ENCODE results near the gene RAMACL. TPM values are rescaled to one million over a fixed set of nuclear protein-coding genes. Genes with fewer than 3 reads are reported as not detected.
"Not testable (repeated sequence)": the region's sequence is repeated elsewhere in the genome, so short reads cannot be mapped to it uniquely, and the experiment has no call there.

The RAMACL gene
- total RNA-seq, 1 experiment from 2014 or later: not detected

DNA sequence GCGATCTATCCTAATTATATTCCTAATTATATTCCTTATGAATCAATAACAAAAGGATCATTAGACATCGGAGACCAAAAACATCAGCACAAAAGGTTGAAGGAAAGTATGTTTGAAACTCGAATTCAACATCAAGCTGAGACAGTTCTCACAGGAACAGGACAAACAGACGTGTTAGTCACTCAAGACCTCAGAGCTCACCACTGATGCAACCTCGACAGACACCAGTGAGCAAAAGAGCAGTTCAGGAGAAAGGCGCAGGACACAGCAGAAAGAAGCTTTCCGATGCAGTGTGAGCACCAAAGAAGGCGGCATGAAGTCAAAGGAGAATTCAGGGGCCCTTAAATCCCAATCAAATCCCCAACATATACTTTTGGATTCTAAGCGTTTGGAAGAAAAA is 6.3 kb upstream of the RAMACL start:
- Histone ChIP-seq H3K27me3 (ENCODE audit: control insufficient read depth, insufficient read depth, low read length) (no peaks in the 10 kb centered on the region), H3K4me3 (ENCODE audit: insufficient read depth, low read depth, low read length) (no peak overlapping the region), H3K36me3 (replicated peaks; ENCODE audit: control insufficient read depth, insufficient read depth, low read length) (no peaks in the 10 kb centered on the region)
- no peak for DNase-seq

DNA sequence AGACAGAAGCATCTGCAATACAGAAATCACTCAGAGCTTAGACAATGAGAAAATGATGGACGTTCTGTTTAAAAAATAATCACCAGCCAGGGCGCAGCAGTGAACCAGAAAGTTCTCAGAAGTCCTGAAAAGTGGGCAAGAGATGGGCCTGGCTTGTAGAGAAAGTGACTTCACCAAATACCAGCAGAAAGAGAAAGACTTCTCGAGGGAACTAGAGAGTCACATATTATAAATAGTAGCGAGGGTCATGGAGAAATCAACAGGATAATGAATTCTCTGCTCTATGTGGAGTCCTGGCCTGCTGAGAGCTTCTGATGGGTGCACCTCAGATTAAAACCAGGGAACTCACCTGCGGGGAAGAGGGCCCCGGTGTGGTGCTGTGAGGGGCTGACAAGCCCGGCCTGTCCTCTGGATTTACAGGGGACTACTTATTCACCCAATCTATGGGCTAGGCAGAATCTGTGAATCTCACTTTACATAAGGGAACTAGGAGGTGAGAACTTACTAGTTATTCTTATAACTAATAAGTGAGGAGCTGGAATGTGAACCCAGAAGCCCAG is 5.6 kb upstream of the RAMACL start:
- Histone ChIP-seq H3K4me3 (ENCODE audit: insufficient read depth, low read depth, low read length) (no peak overlapping the region), H3K27me3 (ENCODE audit: control insufficient read depth, insufficient read depth, low read length) (no peaks in the 10 kb centered on the region), H3K36me3 (replicated peaks; ENCODE audit: control insufficient read depth, insufficient read depth, low read length) (no peaks in the 10 kb centered on the region)
- DNase-seq: no peak

DNA sequence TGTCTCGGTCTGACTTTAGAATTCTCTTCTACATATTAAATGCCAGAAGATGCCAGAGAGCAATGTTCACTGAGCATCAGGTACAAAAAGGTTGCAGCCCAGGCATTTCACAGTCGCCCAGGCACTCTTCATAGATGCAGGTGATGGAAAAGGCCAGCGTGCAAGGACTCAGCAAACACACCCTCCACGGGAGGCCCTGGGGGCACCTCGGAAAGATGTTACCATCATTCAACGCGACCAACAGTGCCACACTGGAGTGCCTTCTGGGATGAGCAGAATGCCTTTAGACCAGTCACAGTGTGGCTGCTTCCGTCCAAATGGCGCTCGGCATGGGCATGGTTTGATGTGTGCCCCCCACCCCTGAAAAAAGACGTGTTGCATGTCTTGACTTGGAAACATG is 4.5 kb upstream of the RAMACL start:
- H3K36me3 ChIP-seq (replicated peaks; ENCODE audit: control insufficient read depth, insufficient read depth, low read length): no peaks in the 10 kb centered on the region
- H3K27me3 ChIP-seq (ENCODE audit: control insufficient read depth, insufficient read depth, low read length): no peaks in the 10 kb centered on the region
- no peak for DNase-seq
- H3K4me3 ChIP-seq (ENCODE audit: insufficient read depth, low read depth, low read length): no peak overlapping the region

DNA sequence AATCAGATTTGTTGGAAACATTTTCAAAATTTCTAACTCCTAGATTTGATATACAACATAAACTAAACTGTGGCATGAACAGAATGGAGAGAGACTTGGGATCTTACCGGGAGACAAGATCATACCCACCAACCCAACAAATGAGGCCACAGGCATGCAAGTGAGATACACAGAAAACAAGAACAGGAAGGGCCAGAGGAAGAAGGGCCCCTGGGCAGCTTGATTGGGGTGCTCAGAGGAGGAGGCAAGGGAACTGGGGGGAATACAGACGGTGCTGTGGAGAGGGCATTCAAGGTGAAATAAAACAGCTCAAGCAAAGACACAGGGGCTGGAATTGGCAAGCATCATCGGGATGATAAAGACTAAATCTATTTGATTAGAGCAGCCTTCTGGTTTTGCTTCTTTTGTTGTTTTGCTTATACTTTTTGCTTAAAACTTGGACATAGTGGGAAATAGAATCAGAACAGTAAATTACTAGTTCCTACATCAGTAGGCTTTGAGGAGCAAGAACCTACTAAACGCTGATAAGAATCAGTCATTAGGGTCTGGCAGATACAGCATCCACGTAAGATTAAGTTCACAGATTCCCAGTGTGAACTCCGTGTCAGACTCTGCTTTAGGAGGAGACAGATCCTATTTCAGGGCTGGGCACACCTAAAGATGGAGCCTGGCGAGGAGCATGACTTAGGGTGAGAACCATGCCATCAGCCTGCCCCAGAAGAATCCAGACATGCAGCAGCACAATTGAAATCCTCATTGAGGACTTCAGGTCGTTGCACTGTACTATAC is 3.5 kb upstream of the RAMACL start:
- DNase-seq: no peak
- Histone ChIP-seq H3K36me3 (replicated peaks; ENCODE audit: control insufficient read depth, insufficient read depth, low read length) (no peaks in the 10 kb centered on the region), H3K4me3 (ENCODE audit: insufficient read depth, low read depth, low read length) (no peak overlapping the region), H3K27me3 (ENCODE audit: control insufficient read depth, insufficient read depth, low read length) (no peaks in the 10 kb centered on the region)

DNA sequence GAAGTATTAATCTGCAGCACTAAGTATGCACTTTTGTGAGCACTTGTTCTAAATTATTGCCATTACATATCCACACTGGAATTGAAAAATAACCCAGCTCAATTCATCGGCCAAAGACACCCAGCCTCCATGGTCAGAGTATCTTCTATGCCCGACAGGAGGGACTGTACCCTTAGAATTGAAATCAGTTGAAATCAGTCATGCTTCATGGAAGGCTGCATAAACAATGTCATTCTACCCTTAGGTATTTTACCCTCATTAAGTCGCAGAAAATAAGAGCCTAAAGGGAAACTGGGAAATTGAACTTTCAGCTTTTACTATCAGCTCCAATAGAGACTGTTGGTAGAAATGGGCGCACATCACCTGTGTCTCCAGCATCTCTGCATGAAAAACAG is 2.9 kb upstream of the RAMACL start:
- DNase-seq: no peak
- Histone ChIP-seq H3K4me3 (ENCODE audit: insufficient read depth, low read depth, low read length) (no peak overlapping the region), H3K36me3 (replicated peaks; ENCODE audit: control insufficient read depth, insufficient read depth, low read length) (no peaks in the 10 kb centered on the region), H3K27me3 (ENCODE audit: control insufficient read depth, insufficient read depth, low read length) (no peaks in the 10 kb centered on the region)

DNA sequence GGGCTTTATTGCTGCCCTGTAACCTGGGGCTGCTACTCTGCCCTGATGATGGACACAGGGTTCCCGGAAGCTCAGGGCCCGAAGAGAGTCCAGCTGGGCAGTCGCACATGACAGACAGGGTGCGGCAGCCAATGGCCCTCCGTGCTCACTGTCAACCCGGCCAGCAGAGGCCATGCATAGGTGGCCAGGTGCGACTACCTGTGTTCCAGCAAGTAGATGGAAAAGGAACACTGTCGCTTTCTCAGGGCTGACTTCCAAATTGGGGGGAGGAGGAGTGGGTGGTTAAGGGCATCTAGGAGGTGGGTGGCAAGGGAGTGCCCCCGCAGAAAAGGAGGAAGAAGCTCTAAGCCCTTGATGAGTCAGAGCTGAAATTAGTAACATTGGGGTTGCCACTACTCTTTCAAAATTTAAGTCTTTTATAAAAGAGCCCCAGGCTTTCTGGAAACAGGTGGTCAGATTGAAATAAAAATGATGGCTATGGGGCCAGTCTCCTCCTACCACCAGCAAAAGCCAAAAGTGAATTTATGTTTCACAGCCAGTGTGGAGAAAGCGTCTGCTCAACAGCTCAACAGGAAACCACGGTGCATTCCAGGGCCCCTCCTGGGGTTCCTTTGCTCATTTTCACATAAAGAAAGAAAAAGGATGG is 2.3 kb upstream of the RAMACL start:
- peak; percentile 56 for DNase-seq
- Histone ChIP-seq H3K4me3 (ENCODE audit: insufficient read depth, low read depth, low read length) (no peak overlapping the region), H3K36me3 (replicated peaks; ENCODE audit: control insufficient read depth, insufficient read depth, low read length) (no peaks in the 10 kb centered on the region), H3K27me3 (ENCODE audit: control insufficient read depth, insufficient read depth, low read length) (no peaks in the 10 kb centered on the region)

DNA sequence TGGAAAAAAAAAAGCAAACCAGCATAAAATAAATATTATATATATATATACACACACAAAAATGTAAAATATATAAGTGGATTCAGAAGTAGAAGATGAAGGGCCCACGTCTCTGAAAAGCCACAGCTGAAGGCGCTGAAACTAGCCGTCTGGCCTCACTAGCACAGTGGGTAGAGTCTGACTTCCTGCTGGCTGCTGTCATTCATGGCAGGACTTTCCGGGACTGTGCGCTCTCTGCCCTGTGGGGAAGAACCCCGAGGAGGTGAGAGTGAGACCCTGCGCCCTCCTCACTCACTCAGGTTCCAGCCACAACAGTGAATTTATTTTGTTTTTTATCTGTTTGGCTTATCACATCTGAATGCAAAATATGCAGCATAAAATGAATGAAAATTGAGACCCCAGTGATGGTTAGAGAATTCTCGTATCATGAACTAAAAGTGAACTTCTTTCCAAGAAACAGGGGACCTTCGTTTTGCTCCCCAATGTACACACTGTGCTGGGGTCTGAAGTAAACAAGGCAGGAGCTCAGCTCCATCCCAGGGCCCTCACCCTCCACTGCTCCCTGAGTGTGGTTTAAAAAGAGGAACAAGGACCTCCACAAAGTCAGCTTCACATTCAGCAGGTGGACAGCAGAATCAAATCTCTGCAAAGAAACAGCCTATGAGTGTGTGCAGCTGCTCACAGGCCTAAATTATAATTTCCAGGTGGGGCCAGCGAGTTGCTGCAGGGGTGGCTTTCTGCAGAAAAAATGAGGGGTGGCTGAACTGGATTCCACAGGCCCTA is 1.3 kb upstream of the RAMACL start:
- Histone ChIP-seq H3K4me3 (ENCODE audit: insufficient read depth, low read depth, low read length) (no peak overlapping the region), H3K36me3 (replicated peaks; ENCODE audit: control insufficient read depth, insufficient read depth, low read length) (no peaks in the 10 kb centered on the region), H3K27me3 (ENCODE audit: control insufficient read depth, insufficient read depth, low read length) (no peaks in the 10 kb centered on the region)
- DNase-seq: no peak

DNA sequence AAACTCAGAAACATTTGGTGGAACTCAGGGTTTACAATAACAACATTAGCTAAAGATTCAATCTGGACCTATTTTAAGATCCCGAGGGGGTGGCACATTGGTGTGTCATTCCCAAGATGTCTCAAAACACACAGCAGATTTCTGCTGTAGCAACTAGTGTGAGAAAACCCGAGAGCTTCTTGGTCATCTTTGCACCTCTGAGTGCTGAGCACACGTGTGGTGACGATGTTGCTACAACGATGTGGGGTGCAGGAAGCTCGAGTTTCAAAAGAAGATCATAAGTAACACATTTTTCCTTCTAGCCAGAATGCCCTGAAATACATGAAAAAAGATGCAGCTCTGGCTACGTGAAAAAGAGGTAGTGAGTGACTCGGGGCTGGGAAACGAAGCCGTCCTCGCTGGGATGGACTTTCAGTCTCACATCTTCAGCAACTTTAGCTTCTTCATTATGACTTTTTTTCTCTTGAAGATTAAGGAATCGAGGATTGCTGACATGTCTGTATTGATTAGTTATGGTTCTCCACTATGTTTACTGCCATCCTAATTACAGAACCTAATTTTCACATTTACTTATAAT is 1.5 kb downstream of the RAMACL start:
- Histone ChIP-seq H3K36me3 (replicated peaks; ENCODE audit: control insufficient read depth, insufficient read depth, low read length) (no peaks in the 10 kb centered on the region), H3K4me3 (ENCODE audit: insufficient read depth, low read depth, low read length) (no peak overlapping the region), H3K27me3 (ENCODE audit: control insufficient read depth, insufficient read depth, low read length) (no peaks in the 10 kb centered on the region)
- DNase-seq: no peak

DNA sequence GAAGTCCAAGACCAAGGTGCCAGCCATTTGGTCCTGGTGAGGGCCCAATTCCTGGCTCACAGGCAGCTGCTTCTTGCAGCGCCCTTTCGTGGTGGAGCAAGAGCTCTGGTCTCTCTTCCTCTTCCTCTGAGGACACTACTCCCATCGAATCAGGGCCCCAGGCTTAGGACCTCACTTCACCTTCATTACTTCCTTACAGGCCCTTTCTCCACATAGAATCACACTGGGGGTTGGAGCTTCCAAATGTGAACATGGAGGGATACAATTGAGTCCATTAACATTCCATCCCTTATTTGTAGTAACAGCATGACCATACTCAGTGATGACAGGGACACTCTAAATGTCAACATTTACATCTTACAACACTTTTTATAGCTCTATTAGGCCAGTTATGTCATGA is 2.3 kb downstream of the RAMACL start:
- H3K36me3 ChIP-seq (replicated peaks; ENCODE audit: control insufficient read depth, insufficient read depth, low read length): no peaks in the 10 kb centered on the region
- H3K27me3 ChIP-seq (ENCODE audit: control insufficient read depth, insufficient read depth, low read length): no peaks in the 10 kb centered on the region
- no peak overlapping the region for H3K4me3 ChIP-seq (ENCODE audit: insufficient read depth, low read depth, low read length)
- no peak for DNase-seq

DNA sequence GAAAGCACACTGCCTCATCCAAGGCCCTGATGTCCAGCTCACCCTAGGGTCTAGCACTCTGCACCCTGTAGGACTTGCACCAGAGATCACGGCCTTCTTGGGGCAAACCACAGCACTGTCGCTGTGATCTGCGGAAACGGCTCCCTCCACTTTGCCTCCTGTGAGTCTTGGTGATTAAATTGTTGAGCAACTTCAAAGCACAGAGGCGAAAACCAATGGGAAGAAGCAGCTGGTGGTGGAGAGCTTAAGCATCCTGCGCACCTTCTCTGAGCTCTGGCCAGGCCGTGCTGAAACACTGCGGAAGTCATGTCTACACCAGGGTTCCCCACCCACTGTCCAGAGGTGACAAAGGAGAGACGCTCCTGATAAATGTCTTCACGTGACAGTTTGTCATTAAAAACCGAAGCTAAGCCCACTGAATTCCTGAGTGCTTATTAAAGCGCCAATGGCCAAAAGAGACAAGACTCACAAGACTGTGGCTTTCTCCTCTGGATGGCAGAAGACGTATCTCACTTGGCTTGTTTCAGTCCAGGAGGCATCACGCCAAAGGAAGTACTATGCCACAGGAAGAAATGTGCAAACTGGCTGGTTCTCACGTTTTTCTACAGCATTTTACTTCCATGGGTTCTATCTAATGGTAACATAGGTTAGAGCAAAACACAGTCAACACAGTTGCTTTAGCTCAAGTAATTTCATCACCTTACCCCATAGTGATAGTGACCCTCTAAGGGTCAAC is 3.1 kb downstream of the RAMACL start:
- DNase-seq: no peak

DNA sequence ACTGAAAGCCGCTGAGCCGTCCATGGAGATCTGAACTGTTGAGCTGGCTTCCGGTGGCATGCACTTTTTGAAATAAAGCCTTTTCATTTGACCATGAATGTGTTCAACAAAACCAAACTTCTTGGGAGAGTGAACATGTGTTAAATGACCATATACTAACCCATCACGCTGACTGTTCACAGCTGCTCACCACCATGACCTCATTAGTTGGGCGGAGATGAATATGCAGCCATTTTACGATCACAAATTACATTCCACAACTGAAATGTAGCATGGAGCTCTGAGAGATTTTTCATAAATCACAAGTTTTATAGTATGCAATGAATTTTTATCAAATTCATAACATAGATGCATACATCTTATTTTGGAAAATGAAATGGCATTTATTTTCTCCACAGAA is 4.2 kb downstream of the RAMACL start:
- DNase-seq: no peak
- Histone ChIP-seq H3K27me3 (ENCODE audit: control insufficient read depth, insufficient read depth, low read length) (no peaks in the 10 kb centered on the region), H3K36me3 (replicated peaks; ENCODE audit: control insufficient read depth, insufficient read depth, low read length) (no peaks in the 10 kb centered on the region), H3K4me3 (ENCODE audit: insufficient read depth, low read depth, low read length) (no peak overlapping the region)

More for the DNA sequence above, 3.1 kb downstream of the RAMACL start:
- H3K36me3 ChIP-seq (replicated peaks; ENCODE audit: control insufficient read depth, insufficient read depth, low read length): no peaks in the 10 kb centered on the region
- H3K27me3 ChIP-seq (ENCODE audit: control insufficient read depth, insufficient read depth, low read length): no peaks in the 10 kb centered on the region
- H3K4me3 ChIP-seq (ENCODE audit: insufficient read depth, low read depth, low read length): no peak overlapping the region

DNA sequence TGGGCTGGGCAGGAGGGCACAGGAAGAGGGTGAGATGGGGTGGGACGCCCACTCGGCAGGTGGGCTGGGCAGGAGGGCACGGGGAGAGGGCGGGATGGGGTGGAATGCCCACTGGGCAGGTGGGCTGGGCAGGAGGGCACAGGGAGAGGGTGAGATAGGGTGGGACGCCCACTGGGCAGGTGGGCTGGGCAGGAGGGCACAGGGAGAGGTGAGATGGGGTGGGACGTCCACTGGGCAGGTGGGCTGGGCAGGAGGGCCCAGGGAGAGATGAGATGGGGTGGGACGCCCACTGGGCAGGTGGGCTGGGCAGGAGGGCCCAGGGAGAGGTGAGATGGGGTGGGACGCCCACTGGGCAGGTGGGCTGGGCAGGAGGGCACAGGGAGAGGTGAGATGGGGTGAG is 4.7 kb downstream of the RAMACL start:
- not testable (repeated sequence) for H3K36me3 ChIP-seq (replicated peaks; ENCODE audit: control insufficient read depth, insufficient read depth, low read length); DNase-seq; H3K4me3 ChIP-seq (ENCODE audit: insufficient read depth, low read depth, low read length); H3K27me3 ChIP-seq (ENCODE audit: control insufficient read depth, insufficient read depth, low read length)

DNA sequence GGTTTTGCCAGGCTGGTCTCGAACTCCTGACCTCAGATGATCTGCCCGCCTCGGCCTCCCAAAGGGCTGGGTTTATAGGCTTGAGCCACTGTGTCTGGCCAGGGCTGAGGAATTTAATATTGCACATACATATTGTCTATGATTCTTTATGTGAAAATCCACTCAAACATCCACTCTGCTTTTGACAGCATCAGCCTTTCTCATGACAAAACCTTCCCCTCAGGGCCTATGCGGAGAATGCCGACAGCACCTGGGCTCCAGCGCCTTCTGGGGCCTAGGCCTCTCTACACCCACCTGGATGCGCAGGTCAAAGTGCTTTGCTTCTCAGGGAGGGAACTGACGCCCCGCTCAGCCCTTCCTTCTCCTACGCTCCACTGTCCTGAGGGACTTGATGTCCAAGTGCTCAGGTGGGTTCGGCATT is 5.4 kb downstream of the RAMACL start:
- Histone ChIP-seq H3K4me3 (ENCODE audit: insufficient read depth, low read depth, low read length) (no peak overlapping the region), H3K27me3 (ENCODE audit: control insufficient read depth, insufficient read depth, low read length) (no peaks in the 10 kb centered on the region), H3K36me3 (replicated peaks; ENCODE audit: control insufficient read depth, insufficient read depth, low read length) (no peaks in the 10 kb centered on the region)
- no peak for DNase-seq
